HCT116 (cell line): ENCODE data around the gene IFI30.

ENCODE experiments used
- CTCF ChIP-seq, 3 experiments: fragments of 200-600 bp in 1 of 3; sonication (generic) in 1 of 3; IDR thresholded peaks in 2 of 3; conservative IDR thresholded peaks in 1 of 3; 2 replicates each; pipeline ENCODE4 v1.5.1; 2012 to 2017; ENCODE audit warnings: low read depth in 2 of 3, low read length in 2 of 3, antibody characterized with exemption in 1 of 3, borderline replicate concordance in 1 of 3, control low read depth in 1 of 3, mild to moderate bottlenecking in 1 of 3, mixed read lengths in 1 of 3, mixed run types in 1 of 3, moderate library complexity in 1 of 3; ENCODE audit not compliant: insufficient read depth in 1 of 3
- EZH2 ChIP-seq: fragments of 200-600 bp; sonication (generic); IDR thresholded peaks from 2 replicates; pipeline ENCODE4 v1.6.1; 2017; ENCODE audit warnings: antibody characterized with exemption, mixed run types
- MAX ChIP-seq: IDR thresholded peaks from 2 replicates; pipeline ENCODE4 v1.6.1; 2012

- TF ChIP-seq MAX, result no peak
- no peak for TF ChIP-seq EZH2
- TF ChIP-seq CTCF (IDR thresholded peaks at IDR 0.05 in 2 of 3, conservative IDR thresholded peaks at IDR 0.05 in 1 of 3; ENCODE audit: borderline replicate concordance in 1 of 3, insufficient read depth in 1 of 3, low read depth in 2 of 3, low read length in 2 of 3), result no peak
Measured at GRCh38 chr19:18164072-18164471, 9.5 kb upstream of the IFI30 start.
